ENCODE results near the gene ACACA.

The ACACA gene

GRCh38 chr17:37206299-37206698 is 200.3 kb downstream of the ACACA start:
- Histone ChIP-seq H3K27me3 (replicated peaks; ENCODE audit: insufficient read depth, low read length) (no peaks in the 10 kb centered on the region), H3K9me3 (replicated peaks; ENCODE audit: insufficient read depth, low read length) (no peaks in the 10 kb centered on the region), H3K36me3 (replicated peaks; ENCODE audit: insufficient read depth, low read length) (no peaks in the 10 kb centered on the region), H3K4me1 (ENCODE audit: low read length) (no peaks in the 10 kb centered on the region), H3K27ac (ENCODE audit: low read length) (no peak overlapping the region), H2AFZ (ENCODE audit: low read length) (no peak overlapping the region), H3K4me2 (ENCODE audit: low read depth, low read length) (no peak overlapping the region), H3K4me3 (ENCODE audit: low read length) (no peak overlapping the region), H3F3A (ENCODE audit: insufficient read depth, low read length) (no peaks in the 10 kb centered on the region), H3K9me2 (replicated peaks; ENCODE audit: insufficient read depth, low read length) (no peaks in the 10 kb centered on the region), H3K9ac (ENCODE audit: low read length) (no peak overlapping the region), H3K79me2 (ENCODE audit: low read length) (no peaks in the 10 kb centered on the region), H4K20me1 (ENCODE audit: insufficient read depth, low read length) (no peaks in the 10 kb centered on the region)
- DNase-seq = no peak
- TF ChIP-seq EZH2 (optimal IDR thresholded peaks at IDR 0.05; ENCODE audit: low read depth, low read length) (no peak), CTCF (IDR thresholded peaks at IDR 0.05; ENCODE audit: low read length) (no peak), EZH2phosphoT487 (IDR thresholded peaks at IDR 0.05; ENCODE audit: low read length) (no peak)

- TF ChIP-seq CTCF (IDR thresholded peaks at IDR 0.05; ENCODE audit: low read length) = no peak
- no peak for TF ChIP-seq EZH2 (optimal IDR thresholded peaks at IDR 0.05; ENCODE audit: low read depth, low read length)
- TF ChIP-seq EZH2phosphoT487 (IDR thresholded peaks at IDR 0.05; ENCODE audit: low read length) = no peak
- no peak overlapping the region for H3K27ac ChIP-seq (ENCODE audit: low read length)
- no peak for DNase-seq
- H3K4me3 ChIP-seq (ENCODE audit: low read length) = no peak overlapping the region
- H3K9me3 ChIP-seq (replicated peaks; ENCODE audit: insufficient read depth, low read length) = no peaks in the 10 kb centered on the region
- no peaks in the 10 kb centered on the region for H3F3A ChIP-seq (ENCODE audit: insufficient read depth, low read length)
- no peaks in the 10 kb centered on the region for H4K20me1 ChIP-seq (ENCODE audit: insufficient read depth, low read length)
- no peaks in the 10 kb centered on the region for H3K9me2 ChIP-seq (replicated peaks; ENCODE audit: insufficient read depth, low read length)
- no peak overlapping the region for H3K9ac ChIP-seq (ENCODE audit: low read length)
- no peaks in the 10 kb centered on the region for H3K4me1 ChIP-seq (ENCODE audit: low read length)
- H2AFZ ChIP-seq (ENCODE audit: low read length) = no peak overlapping the region
- H3K4me2 ChIP-seq (ENCODE audit: low read depth, low read length) = no peak overlapping the region
- no peaks in the 10 kb centered on the region for H3K79me2 ChIP-seq (ENCODE audit: low read length)
- H3K27me3 ChIP-seq (replicated peaks; ENCODE audit: insufficient read depth, low read length) = no peaks in the 10 kb centered on the region
- no peaks in the 10 kb centered on the region; the same call in 1 of the 2 replicates for H3K36me3 ChIP-seq (replicated peaks; ENCODE audit: insufficient read depth, low read length)
Measured at GRCh38 chr17:37200497-37200896, 206.1 kb downstream of the ACACA start.

GRCh38 chr17:37197336-37197735 is 209.3 kb downstream of the ACACA start:
- H3F3A ChIP-seq (ENCODE audit: insufficient read depth, low read length) = no peaks in the 10 kb centered on the region
- no peaks in the 10 kb centered on the region for H3K4me1 ChIP-seq (ENCODE audit: low read length)
- H2AFZ ChIP-seq (ENCODE audit: low read length) = no peak overlapping the region
- H3K27me3 ChIP-seq (replicated peaks; ENCODE audit: insufficient read depth, low read length) = no peaks in the 10 kb centered on the region
- H3K79me2 ChIP-seq (ENCODE audit: low read length) = no peaks in the 10 kb centered on the region
- no peak overlapping the region for H3K4me3 ChIP-seq (ENCODE audit: low read length)
- H3K9ac ChIP-seq (ENCODE audit: low read length) = no peak overlapping the region
- no peaks in the 10 kb centered on the region for H3K9me3 ChIP-seq (replicated peaks; ENCODE audit: insufficient read depth, low read length)
- no peaks in the 10 kb centered on the region for H3K9me2 ChIP-seq (replicated peaks; ENCODE audit: insufficient read depth, low read length)
- DNase-seq = no peak
- no peak for TF ChIP-seq EZH2phosphoT487 (IDR thresholded peaks at IDR 0.05; ENCODE audit: low read length)
- no peaks in the 10 kb centered on the region for H4K20me1 ChIP-seq (ENCODE audit: insufficient read depth, low read length)
- no peaks in the 10 kb centered on the region; the same call in 1 of the 2 replicates for H3K36me3 ChIP-seq (replicated peaks; ENCODE audit: insufficient read depth, low read length)
- H3K4me2 ChIP-seq (ENCODE audit: low read depth, low read length) = no peak overlapping the region
- H3K27ac ChIP-seq (ENCODE audit: low read length) = no peak overlapping the region

GRCh38 chr17:37194208-37194607 is 212.4 kb downstream of the ACACA start:
- H3K4me3 ChIP-seq (ENCODE audit: low read length) = no peak overlapping the region
- H3K9me3 ChIP-seq (replicated peaks; ENCODE audit: insufficient read depth, low read length) = no peaks in the 10 kb centered on the region
- no peak for DNase-seq
- no peaks in the 10 kb centered on the region for H3K79me2 ChIP-seq (ENCODE audit: low read length)
- no peaks in the 10 kb centered on the region for H3K27me3 ChIP-seq (replicated peaks; ENCODE audit: insufficient read depth, low read length)
- H3F3A ChIP-seq (ENCODE audit: insufficient read depth, low read length) = no peaks in the 10 kb centered on the region
- no peak overlapping the region for H3K27ac ChIP-seq (ENCODE audit: low read length)
- no peaks in the 10 kb centered on the region for H3K36me3 ChIP-seq (replicated peaks; ENCODE audit: insufficient read depth, low read length)
- no peaks in the 10 kb centered on the region for H4K20me1 ChIP-seq (ENCODE audit: insufficient read depth, low read length)
- TF ChIP-seq EZH2 (optimal IDR thresholded peaks at IDR 0.05; ENCODE audit: low read depth, low read length) = no peak
- no peak; the same call in 1 of the 2 replicates for TF ChIP-seq CTCF (IDR thresholded peaks at IDR 0.05; ENCODE audit: low read length)
- TF ChIP-seq EZH2phosphoT487 (IDR thresholded peaks at IDR 0.05; ENCODE audit: low read length) = no peak
- no peaks in the 10 kb centered on the region for H3K9me2 ChIP-seq (replicated peaks; ENCODE audit: insufficient read depth, low read length)
- no peak overlapping the region for H3K9ac ChIP-seq (ENCODE audit: low read length)
- no peaks in the 10 kb centered on the region for H3K4me1 ChIP-seq (ENCODE audit: low read length)
- no peak overlapping the region for H2AFZ ChIP-seq (ENCODE audit: low read length)
- H3K4me2 ChIP-seq (ENCODE audit: low read depth, low read length) = no peak overlapping the region

Data from MM.1S (cell line).